ENCODE data around the gene ZNF804B. TPM values are rescaled to one million over a fixed set of nuclear protein-coding genes. Genes with fewer than 3 reads are reported as not detected.

The ZNF804B gene
- total and polyA plus RNA-seq, 9 of the 15 experiments (the other 6 are each of a cell fraction or from before 2014, with no cell fraction given), result 0.04 to 0.22 (median 0.09) TPM; not detected in 6

DNA sequence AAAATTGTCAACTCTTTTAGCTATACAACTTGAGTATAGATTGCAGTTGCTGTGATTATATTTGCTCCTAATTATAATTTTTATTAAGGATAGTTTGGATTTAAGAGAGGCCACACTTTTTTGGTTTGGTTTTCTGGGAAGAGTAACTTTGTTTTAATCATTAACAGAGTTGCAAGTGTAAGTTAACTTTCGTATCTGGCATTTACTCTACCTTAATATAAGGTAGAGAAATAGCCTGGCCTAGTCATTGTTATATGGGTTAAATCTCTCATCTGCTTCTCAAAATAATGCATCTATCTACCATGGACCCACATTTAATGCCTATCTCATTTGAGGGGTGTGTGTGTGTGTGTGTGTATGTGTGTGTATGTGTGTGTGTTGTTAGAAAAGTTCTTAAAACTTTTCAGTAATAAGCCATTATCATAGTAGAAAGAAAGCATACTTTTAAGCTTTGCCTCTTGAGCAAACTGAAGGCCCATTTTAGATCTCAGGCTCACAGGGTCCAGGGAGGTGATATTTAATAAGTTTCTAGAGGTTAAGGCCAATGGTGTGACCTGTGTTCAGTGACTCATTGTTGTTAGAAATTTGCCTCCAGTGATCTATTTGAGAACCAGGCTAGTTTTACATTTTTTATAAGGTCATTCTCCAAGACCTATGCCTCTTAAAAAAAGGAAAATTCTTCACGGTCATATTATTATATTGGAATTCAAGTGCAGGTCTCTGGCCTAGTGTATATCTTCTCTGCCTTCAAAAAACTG, 47.0 kb downstream of the ZNF804B start:
- WGBS (ENCODE audit: insufficient coverage, low coverage, missing lambda C conversion rate), result 12% methylated on average over 2 of the region's 2 CpGs
- H3K4me1 ChIP-seq (replicated peaks in 1 of 2; ENCODE audit: control insufficient read depth in 2 of 2, insufficient read depth in 2 of 2, low read length in 2 of 2), result no peaks in the 10 kb centered on the region
- FAIRE-seq, result no peak
- no peaks in the 10 kb centered on the region for H3K9me1 ChIP-seq (ENCODE audit: control insufficient read depth, insufficient read depth, low read length)
- in situ Hi-C loops (cut with MboI) (no loop called here), intact Hi-C loops (cut with micrococcal nuclease) (no loop called here)
- no peak overlapping the region for H3K9ac ChIP-seq (ENCODE audit: insufficient read depth in 1 of 2, low read depth in 2 of 2, low read length in 2 of 2)
- H3K9me3 ChIP-seq (replicated peaks; ENCODE audit: control insufficient read depth, insufficient read depth, low read depth, low read length), result no peaks in the 10 kb centered on the region
- no TSS peak for BruUV-seq (replicated peaks)
- H3K27me3 ChIP-seq (ENCODE audit: control insufficient read depth in 2 of 2, insufficient read depth in 2 of 2, low read length in 2 of 2), result no peaks in the 10 kb centered on the region
- H4K20me1 ChIP-seq (replicated peaks; ENCODE audit: control insufficient read depth, insufficient read depth, low read length), result no peaks in the 10 kb centered on the region
- H3K4me3 ChIP-seq, result no peak overlapping the region
- H3K36me3 ChIP-seq (ENCODE audit: control insufficient read depth, insufficient read depth, low read length), result no peaks in the 10 kb centered on the region
- no peak overlapping the region for H3K27ac ChIP-seq (ENCODE audit: extremely low read depth, low read depth, low read length)
- POLR2A ChIA-PET, result no interaction called here
- no peaks in the 10 kb centered on the region for H3K79me2 ChIP-seq (ENCODE audit: control insufficient read depth, insufficient read depth, low read length)
- no peak for TF ChIP-seq RHOXF2B (CRISPR knock-in tag; conservative IDR thresholded peaks at IDR 0.05)
- no peak for TF ChIP-seq TCF3 (CRISPR knock-in tag; IDR thresholded peaks at IDR 0.05)
- no peak for TF ChIP-seq MYBL2 (IDR thresholded peaks at IDR 0.05; ENCODE audit: low read depth)
- no peak for TF ChIP-seq MYBL2 (CRISPR knock-in tag; IDR thresholded peaks at IDR 0.05; ENCODE audit: borderline replicate concordance)
- TF ChIP-seq CBFA2T2 (conservative IDR thresholded peaks at IDR 0.05), result no peak
- no peak for TF ChIP-seq RBM34 (IDR thresholded peaks at IDR 0.05; ENCODE audit: borderline replicate concordance, insufficient read depth, low read length)
- TF ChIP-seq DMBX1 (CRISPR knock-in tag; IDR thresholded peaks at IDR 0.05; ENCODE audit: borderline replicate concordance), result no peak
- no peak for TF ChIP-seq KLF6 (CRISPR knock-in tag; IDR thresholded peaks at IDR 0.05; ENCODE audit: borderline replicate concordance)
- no peak for TF ChIP-seq RAD21 (CRISPR knock-in tag; conservative IDR thresholded peaks at IDR 0.05 in 1 of 2, IDR thresholded peaks at IDR 0.05 in 1 of 2)
- no peak for TF ChIP-seq CBFA2T3 (IDR thresholded peaks at IDR 0.05)
- TF ChIP-seq NFRKB (IDR thresholded peaks at IDR 0.05; ENCODE audit: low read depth), result no peak
- TF ChIP-seq FIP1L1 (IDR thresholded peaks at IDR 0.05; ENCODE audit: low read depth, low read length, poor library complexity, severe bottlenecking), result no peak
- no peak for TF ChIP-seq ZNF140 (CRISPR knock-in tag; IDR thresholded peaks at IDR 0.05)
- no peak for TF ChIP-seq ZFX (CRISPR knock-in tag; IDR thresholded peaks at IDR 0.05)
- ATAC-seq, result no peak
- DNase-seq (ENCODE audit: extremely low read depth in 1 of 4, low spot score in 3 of 4), result no peak
- CTCF ChIA-PET (ENCODE audit: low intra/inter-chr PET ratio), result no interaction called here
- no peak overlapping the region for H2AFZ ChIP-seq (ENCODE audit: low read depth, low read length)
- H3K4me2 ChIP-seq (ENCODE audit: insufficient read depth, low read length), result no peak overlapping the region

All from K562 (cell line).